PC-9 (cell line): ENCODE data around the gene CEACAM8. TPM values are rescaled to one million over a fixed set of nuclear protein-coding genes. Genes with fewer than 3 reads are reported as not detected.

Source experiments
- BruUV-seq: library from RNA; stranded (reverse); fragments of 400-500 nt; replicated peaks from 2 replicates; lab custom pipeline; 2021; lab: Mats Ljungman, UMichigan
- CTCF ChIA-PET: fragments of 300-600 bp; sonication (Branson Sonifier 250); formaldehyde crosslinking; loops from one replicate; lab custom pipeline; 2022; ENCODE audit warnings: antibody characterized with exemption; lab: Charles Lee
- POLR2A ChIA-PET: fragments of 300-600 bp; sonication (Branson Sonifier 250); formaldehyde crosslinking; loops from one replicate; lab custom pipeline; 2022; ENCODE audit warnings: antibody characterized with exemption; ENCODE audit not compliant: unreplicated experiment; lab: Charles Lee
- DNase-seq, 2 experiments: peaks; one replicate each; pipeline versions ENCODE4 v3.0.0 to v3.0.0-alpha.2; 2015 to 2022; ENCODE audit warnings: mixed read lengths in 1 of 2
- H2AFZ ChIP-seq: fragments of 200-600 bp; sonication (generic); 2 replicates; pipeline ENCODE4 v1.8.1; 2017; ENCODE audit warnings: antibody characterized with exemption
- H3F3A ChIP-seq: fragments of 200-600 bp; sonication (generic); 2 replicates; pipeline ENCODE4 v1.8.1; 2017; ENCODE audit warnings: antibody characterized with exemption, mild to moderate bottlenecking, low read depth; ENCODE audit not compliant: insufficient read depth
- H3K27ac ChIP-seq: fragments of 200-600 bp; sonication (generic); 2 replicates; pipeline ENCODE4 v1.6.1; 2016; ENCODE audit warnings: mixed run types
- H3K27me3 ChIP-seq: fragments of 200-600 bp; sonication (generic); 2 replicates; pipeline ENCODE4 v1.6.1; 2016; ENCODE audit warnings: low read depth, mixed run types; ENCODE audit not compliant: insufficient read depth
- H3K36me3 ChIP-seq: fragments of 200-600 bp; sonication (generic); 2 replicates; pipeline ENCODE4 v1.6.1; 2016; ENCODE audit warnings: low read depth, mixed run types
- H3K4me1 ChIP-seq: fragments of 200-600 bp; sonication (generic); replicated peaks from 2 replicates; pipeline ENCODE4 v1.6.1; 2016; ENCODE audit warnings: mixed run types; ENCODE audit not compliant: insufficient read depth
- H3K4me2 ChIP-seq: fragments of 200-600 bp; sonication (generic); 2 replicates; pipeline ENCODE4 v1.6.1; 2017; ENCODE audit warnings: mixed run types
- H3K4me3 ChIP-seq: fragments of 200-600 bp; sonication (generic); 2 replicates; pipeline ENCODE4 v1.6.1; 2016; ENCODE audit warnings: mixed run types
- H3K79me2 ChIP-seq: fragments of 200-600 bp; sonication (generic); 2 replicates; pipeline ENCODE4 v1.6.1; 2017; ENCODE audit warnings: low read depth, mixed run types
- H3K9me2 ChIP-seq: fragments of 200-600 bp; sonication (generic); 2 replicates; pipeline ENCODE4 v1.8.1; 2017; ENCODE audit warnings: mild to moderate bottlenecking; ENCODE audit not compliant: insufficient read depth
- H3K9me3 ChIP-seq: fragments of 200-600 bp; sonication (generic); 2 replicates; pipeline ENCODE4 v1.8.1; 2016; ENCODE audit warnings: low read depth; ENCODE audit not compliant: insufficient read depth
- H4K20me1 ChIP-seq: fragments of 200-600 bp; sonication (generic); 2 replicates; pipeline ENCODE4 v1.8.1; 2017; ENCODE audit not compliant: insufficient read depth
- EZH2 ChIP-seq: fragments of 200-600 bp; sonication (generic); IDR thresholded peaks from 2 replicates; pipeline ENCODE4 v1.8.0; 2017; ENCODE audit warnings: antibody characterized with exemption, low read depth
- intact Hi-C: fragments of 100-400 bp; cut with micrococcal nuclease; formaldehyde crosslinking; loops from one replicate; pipeline ENCODE4 v1.10.0; 2022; ENCODE audit not compliant: unreplicated experiment
- total RNA-seq: library from RNA; stranded (reverse); gene quantifications from 2 replicates; pipeline ENCODE4 v1.2.3, GENCODE V29; 2021
- TF ChIP-seq, protein P1 (sequence below): fragments of 200-600 bp; sonication (generic); conservative IDR thresholded peaks from 2 replicates; pipeline ENCODE4 v1.6.1; 2017; ENCODE audit warnings: mixed run types, antibody characterized with exemption, mild to moderate bottlenecking, moderate library complexity

The CEACAM8 gene
- total RNA-seq, 1 experiment from 2014 or later, result not detected

DNA sequence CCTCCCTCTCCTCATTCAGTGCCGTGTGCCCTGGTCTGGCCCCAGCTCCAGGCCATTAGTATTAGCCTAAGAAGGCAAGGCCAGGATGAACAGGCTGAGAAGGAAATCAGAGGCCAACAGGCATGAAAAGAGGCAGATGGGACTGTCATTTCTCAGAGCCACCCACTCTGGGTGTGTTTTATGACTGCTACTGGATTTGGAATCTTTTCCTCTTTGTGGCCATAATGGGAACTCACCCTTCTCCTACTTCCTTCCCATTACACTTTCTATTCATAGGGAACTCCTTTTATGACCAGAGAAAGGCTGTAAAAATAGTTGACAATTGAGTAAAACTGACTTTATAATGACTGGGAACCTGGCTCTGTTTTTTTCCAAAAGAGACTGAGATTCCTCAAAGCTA lies 17.7 kb downstream of the CEACAM8 start:
- TF ChIP-seq, protein P1, sequence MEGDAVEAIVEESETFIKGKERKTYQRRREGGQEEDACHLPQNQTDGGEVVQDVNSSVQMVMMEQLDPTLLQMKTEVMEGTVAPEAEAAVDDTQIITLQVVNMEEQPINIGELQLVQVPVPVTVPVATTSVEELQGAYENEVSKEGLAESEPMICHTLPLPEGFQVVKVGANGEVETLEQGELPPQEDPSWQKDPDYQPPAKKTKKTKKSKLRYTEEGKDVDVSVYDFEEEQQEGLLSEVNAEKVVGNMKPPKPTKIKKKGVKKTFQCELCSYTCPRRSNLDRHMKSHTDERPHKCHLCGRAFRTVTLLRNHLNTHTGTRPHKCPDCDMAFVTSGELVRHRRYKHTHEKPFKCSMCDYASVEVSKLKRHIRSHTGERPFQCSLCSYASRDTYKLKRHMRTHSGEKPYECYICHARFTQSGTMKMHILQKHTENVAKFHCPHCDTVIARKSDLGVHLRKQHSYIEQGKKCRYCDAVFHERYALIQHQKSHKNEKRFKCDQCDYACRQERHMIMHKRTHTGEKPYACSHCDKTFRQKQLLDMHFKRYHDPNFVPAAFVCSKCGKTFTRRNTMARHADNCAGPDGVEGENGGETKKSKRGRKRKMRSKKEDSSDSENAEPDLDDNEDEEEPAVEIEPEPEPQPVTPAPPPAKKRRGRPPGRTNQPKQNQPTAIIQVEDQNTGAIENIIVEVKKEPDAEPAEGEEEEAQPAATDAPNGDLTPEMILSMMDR, result no peak
- no peak for TF ChIP-seq EZH2

DNA sequence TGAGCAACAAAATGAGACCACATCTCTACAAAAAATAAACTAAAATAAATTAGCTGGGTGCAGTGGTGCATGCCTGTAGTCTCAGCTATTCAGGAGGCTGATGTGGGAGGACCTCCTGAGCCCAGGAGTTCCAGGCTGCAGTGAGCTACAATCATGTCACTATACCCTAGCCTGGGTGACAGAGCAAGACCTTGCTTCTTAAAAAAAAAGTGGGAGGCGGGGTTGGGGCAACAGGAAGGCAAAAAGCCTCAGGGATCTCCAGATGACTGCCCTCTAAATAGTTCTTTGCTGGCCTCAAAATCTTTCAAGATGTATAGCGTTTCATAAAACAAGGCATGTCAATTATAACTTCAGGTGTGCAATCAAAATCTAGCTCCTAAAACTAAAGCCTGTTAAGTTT lies 18.5 kb downstream of the CEACAM8 start:
- Histone ChIP-seq H3K4me1 (no peaks in the 10 kb centered on the region), H3K9me2 (no peaks in the 10 kb centered on the region), H3K4me3 (no peak overlapping the region), H3F3A (no peaks in the 10 kb centered on the region), H4K20me1 (no peaks in the 10 kb centered on the region), H3K27ac (no peak overlapping the region), H3K36me3 (no peaks in the 10 kb centered on the region), H2AFZ (no peak overlapping the region), H3K27me3 (peaks cover 42% of the 10 kb centered on the region; the same call in 1 of the 2 replicates), H3K79me2 (no peaks in the 10 kb centered on the region), H3K9me3 (no peaks in the 10 kb centered on the region), H3K4me2 (no peak overlapping the region)
- POLR2A ChIA-PET, result no interaction called here
- DNase-seq, result no peak
- intact Hi-C loops, result no loop called here
- BruUV-seq, result no TSS peak
- TF ChIP-seq, protein P1, result no peak
- no peak for TF ChIP-seq EZH2
- CTCF ChIA-PET, result no interaction called here

More for the DNA sequence above, 17.7 kb downstream of the CEACAM8 start:
- Histone ChIP-seq H3K27ac (no peak overlapping the region), H3K9me3 (no peaks in the 10 kb centered on the region), H2AFZ (no peak overlapping the region), H3K36me3 (no peaks in the 10 kb centered on the region), H3K27me3 (peaks cover 45% of the 10 kb centered on the region; the same call in 1 of the 2 replicates), H3K9me2 (no peaks in the 10 kb centered on the region), H4K20me1 (no peaks in the 10 kb centered on the region), H3K4me3 (no peak overlapping the region), H3K4me1 (no peaks in the 10 kb centered on the region), H3K4me2 (no peak overlapping the region), H3K79me2 (no peaks in the 10 kb centered on the region), H3F3A (no peaks in the 10 kb centered on the region)
- BruUV-seq, result no TSS peak
- CTCF ChIA-PET, result no interaction called here
- DNase-seq, result no peak
- intact Hi-C loops, result no loop called here
- POLR2A ChIA-PET, result no interaction called here

DNA sequence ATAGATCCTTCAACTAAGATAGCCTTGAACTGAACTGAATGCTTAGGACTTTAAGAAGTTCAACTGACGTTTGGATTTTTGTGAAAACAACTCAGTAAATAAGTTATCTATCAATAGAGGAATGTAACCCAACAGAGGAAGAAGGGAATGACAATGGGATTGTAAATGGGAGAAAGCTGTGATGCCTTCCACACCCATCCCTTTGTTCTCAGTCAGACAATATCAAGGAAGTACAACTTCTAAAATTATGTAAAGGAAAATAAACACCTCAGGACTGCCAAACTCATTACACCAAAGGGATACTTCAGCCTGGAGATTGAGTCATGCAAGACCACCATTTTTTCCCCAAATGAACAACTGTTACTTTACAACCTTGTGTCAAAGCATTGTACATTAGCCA lies 21.1 kb downstream of the CEACAM8 start:
- TF ChIP-seq, protein P1, result no peak
- no peak for TF ChIP-seq EZH2
- Histone ChIP-seq H3F3A (no peaks in the 10 kb centered on the region), H3K4me2 (no peak overlapping the region), H3K4me3 (no peak overlapping the region), H3K36me3 (no peaks in the 10 kb centered on the region), H3K79me2 (no peaks in the 10 kb centered on the region), H2AFZ (no peak overlapping the region), H3K9me3 (no peaks in the 10 kb centered on the region), H3K4me1 (no peaks in the 10 kb centered on the region), H3K9me2 (no peaks in the 10 kb centered on the region), H4K20me1 (no peaks in the 10 kb centered on the region), H3K27me3 (peaks cover 28% of the 10 kb centered on the region; the same call in 1 of the 2 replicates), H3K27ac (no peak overlapping the region)
- no peak for DNase-seq
- intact Hi-C loops, result no loop called here
- CTCF ChIA-PET, result no interaction called here
- POLR2A ChIA-PET, result interaction anchor here (0.7 kb wide), 1 partner anchor 10 kb away, joined by 4 read pairs; no protein-coding TSS in a partner anchor
- no TSS peak for BruUV-seq
